OCI-LY1 (cell line): ENCODE measurements around the gene MS4A10.

ENCODE experiments used
- CTCF ChIP-seq: fragments of 200-600 bp; sonication (generic), shearing (Covaris generic); IDR thresholded peaks from 2 replicates; pipeline ENCODE4 v1.5.1; 2017; ENCODE audit warnings: mild to moderate bottlenecking, antibody characterized with exemption, low read length, moderate library complexity, mixed read lengths
- EZH2 ChIP-seq: fragments of 200-600 bp; sonication (generic), shearing (Covaris generic); IDR thresholded peaks from 2 replicates; pipeline ENCODE4 v1.8.0; 2017; ENCODE audit warnings: borderline replicate concordance, mixed run types, mild to moderate bottlenecking, antibody characterized with exemption, low read length, moderate library complexity, mixed read lengths

GRCh38 chr11:60825118-60825517 is 40.0 kb downstream of the MS4A10 start:
- TF ChIP-seq CTCF, result no peak
- no peak for TF ChIP-seq EZH2
